HEK293 (cell line): ENCODE data around the gene C1QL1.

Source experiments
- CTCF ChIA-PET: fragments of 350-600 bp; formaldehyde crosslinking; extraction: SDS; loops from one replicate; lab custom pipeline; 2021; ENCODE audit warnings: antibody characterized with exemption; lab: Yijun Ruan, JAX
- POLR2A ChIA-PET: fragments of 300-600 bp; formaldehyde crosslinking; extraction: SDS; loops from one replicate; lab custom pipeline; 2020; ENCODE audit warnings: antibody characterized with exemption, inconsistent platforms; lab: Yijun Ruan, JAX
- H3K27ac ChIP-seq: fragments of 200-500 bp; sonication (Bioruptor generic); 2 replicates; pipeline ENCODE4 v1.5.1; 2014; ENCODE audit warnings: low read depth, low read length, control low read depth, inconsistent platforms; ENCODE audit errors: extremely low read depth
- H3K36me3 ChIP-seq, 2 experiments: fragments of 200-500 bp in 1 of 2; sonication (Bioruptor generic) in 1 of 2; 1 replicate in 1 of 2; 2 replicates in 1 of 2; pipeline ENCODE4 v1.5.1; 2014 to 2017; ENCODE audit warnings: inconsistent platforms in 2 of 2, low read length in 2 of 2; ENCODE audit not compliant: control insufficient read depth in 2 of 2, insufficient read depth in 1 of 2
- H3K4me1 ChIP-seq: fragments of 200-500 bp; sonication (Bioruptor generic); 2 replicates; pipeline ENCODE4 v1.5.1; 2014; ENCODE audit warnings: mild to moderate bottlenecking, low read length, inconsistent platforms; ENCODE audit not compliant: control insufficient read depth, insufficient read depth
- H3K4me3 ChIP-seq: 2 replicates; pipeline ENCODE4 v1.5.1; 2011; ENCODE audit warnings: low read depth, mild to moderate bottlenecking, control low read depth, low read length, moderate library complexity
- H3K9me3 ChIP-seq: fragments of 200-500 bp; sonication (Bioruptor generic); 2 replicates; pipeline ENCODE4 v1.5.1; 2014; ENCODE audit warnings: low read depth, low read length, inconsistent platforms; ENCODE audit not compliant: control insufficient read depth, insufficient read depth
- GLIS1 ChIP-seq: fragments of 450-650 bp; formaldehyde crosslinking; IDR thresholded peaks from 2 replicates; pipeline ENCODE4 v1.5.1; 2016; ENCODE audit warnings: missing biosample characterization, missing genetic modification characterization
- GLIS2 ChIP-seq: fragments of 450-650 bp; formaldehyde crosslinking; IDR thresholded peaks from 2 replicates; pipeline ENCODE4 v1.5.1; 2016; ENCODE audit warnings: missing biosample characterization, missing genetic modification characterization
- OVOL3 ChIP-seq: fragments of 450-650 bp; formaldehyde crosslinking; IDR thresholded peaks from 2 replicates; pipeline ENCODE4 v1.5.1; 2016; ENCODE audit warnings: missing biosample characterization, missing genetic modification characterization
- PRDM1 ChIP-seq: fragments of 450-650 bp; formaldehyde crosslinking; IDR thresholded peaks from 2 replicates; pipeline ENCODE4; 2016; ENCODE audit warnings: missing biosample characterization, missing genetic modification characterization
- ZBTB17 ChIP-seq: fragments of 450-650 bp; formaldehyde crosslinking; IDR thresholded peaks from 2 replicates; pipeline ENCODE4 v1.5.1; 2016; ENCODE audit warnings: missing biosample characterization, missing genetic modification characterization
- ZBTB7A ChIP-seq: fragments of 450-650 bp; formaldehyde crosslinking; IDR thresholded peaks from 2 replicates; pipeline ENCODE4 v1.5.1; 2016; ENCODE audit warnings: low read depth, missing biosample characterization, missing genetic modification characterization
- ZNF121 ChIP-seq: fragments of 450-650 bp; formaldehyde crosslinking; IDR thresholded peaks from 2 replicates; pipeline ENCODE4 v1.5.1; 2016; ENCODE audit warnings: missing biosample characterization, missing genetic modification characterization
- ZNF248 ChIP-seq: fragments of 450-650 bp; formaldehyde crosslinking; IDR thresholded peaks from 2 replicates; pipeline ENCODE4 v1.5.1; 2017; ENCODE audit warnings: missing biosample characterization, missing genetic modification characterization
- ZNF366 ChIP-seq: fragments of 450-650 bp; formaldehyde crosslinking; conservative IDR thresholded peaks from 2 replicates; pipeline ENCODE4 v1.5.1; 2016; ENCODE audit warnings: missing biosample characterization, missing genetic modification characterization
- ZNF394 ChIP-seq: fragments of 450-650 bp; formaldehyde crosslinking; IDR thresholded peaks from 2 replicates; pipeline ENCODE4 v1.5.1; 2016; ENCODE audit warnings: missing biosample characterization, missing genetic modification characterization, mild to moderate bottlenecking, moderate library complexity, borderline replicate concordance
- ZNF398 ChIP-seq: fragments of 450-650 bp; formaldehyde crosslinking; IDR thresholded peaks from 2 replicates; pipeline ENCODE4 v1.5.1; 2017; ENCODE audit warnings: missing biosample characterization, missing genetic modification characterization
- ZNF449 ChIP-seq: fragments of 450-650 bp; formaldehyde crosslinking; IDR thresholded peaks from 2 replicates; pipeline ENCODE4 v1.5.1; 2017; ENCODE audit warnings: missing biosample characterization, mild to moderate bottlenecking, missing genetic modification characterization, moderate library complexity
- ZNF48 ChIP-seq: fragments of 450-650 bp; formaldehyde crosslinking; IDR thresholded peaks from 2 replicates; pipeline ENCODE4 v1.5.1; 2016; ENCODE audit warnings: missing biosample characterization, missing genetic modification characterization
- ZNF596 ChIP-seq: fragments of 450-650 bp; IDR thresholded peaks from 2 replicates; pipeline ENCODE4 v1.5.0; 2018; ENCODE audit warnings: missing biosample characterization, mild to moderate bottlenecking, missing genetic modification characterization, moderate library complexity
- ZNF623 ChIP-seq: fragments of 450-650 bp; formaldehyde crosslinking; IDR thresholded peaks from 2 replicates; pipeline ENCODE4 v1.5.1; 2016; ENCODE audit warnings: missing biosample characterization, missing genetic modification characterization

C1QL1 gene

GRCh38 chr17:44918006-44918405 lies 50.1 kb downstream of the C1QL1 start:
- Histone ChIP-seq H3K4me3 (no peak overlapping the region), H3K4me1 (no peaks in the 10 kb centered on the region; the same call in 1 of the 2 replicates), H3K9me3 (no peaks in the 10 kb centered on the region), H3K36me3 (no peaks in the 10 kb centered on the region), H3K27ac (no peak overlapping the region)
- TF ChIP-seq ZNF398 (tag by site-specific recombination) = no peak
- no peak for TF ChIP-seq ZNF48 (tag by site-specific recombination)
- TF ChIP-seq ZNF248 (tag by site-specific recombination) = no peak
- no peak for TF ChIP-seq ZNF394 (tag by site-specific recombination)
- no peak for TF ChIP-seq OVOL3 (tag by site-specific recombination)
- no peak for TF ChIP-seq ZNF596
- no peak for TF ChIP-seq ZNF623 (tag by site-specific recombination)
- no peak for TF ChIP-seq ZNF366
- no peak for TF ChIP-seq PRDM1 (tag by site-specific recombination)
- no peak for TF ChIP-seq ZNF449 (tag by site-specific recombination)
- TF ChIP-seq ZBTB17 (tag by site-specific recombination) = no peak
- ChIA-PET CTCF (interaction anchor here (0.9 to 7.9 kb wide), 13 partner anchors 9 to 329 kb away, joined by 3 to 296 read pairs (median 7); partner anchors contain the start of genes ACBD4 and EFTUD2), POLR2A (interaction anchor here (0.5 to 1.4 kb wide), 3 partner anchors 8 to 231 kb away, joined by 3 to 4 read pairs (median 3); partner anchors contain the start of gene ADAM11)

GRCh38 chr17:44917456-44917855 lies 50.6 kb downstream of the C1QL1 start:
- Histone ChIP-seq H3K27ac (no peak overlapping the region), H3K36me3 (no peaks in the 10 kb centered on the region), H3K4me3 (no peak overlapping the region), H3K4me1 (no peaks in the 10 kb centered on the region; the same call in 1 of the 2 replicates), H3K9me3 (no peaks in the 10 kb centered on the region)
- TF ChIP-seq ZNF121 = 0 out of 2 replicates have a peak, but pooled peaks have one; percentile 30
- TF ChIP-seq ZBTB7A (tag by site-specific recombination) = no peak
- CTCF ChIA-PET = interaction anchor here (0.9 to 7.9 kb wide), 8 partner anchors 9 to 329 kb away, joined by 3 to 296 read pairs (median 16); partner anchors contain the start of genes ACBD4 and EFTUD2
- POLR2A ChIA-PET = no interaction called here

GRCh38 chr17:44916781-44917241 lies 51.3 kb downstream of the C1QL1 start:
- peak; percentile 48; the same call in 1 of the 2 replicates for TF ChIP-seq GLIS2 (tag by site-specific recombination)
- no peak for TF ChIP-seq GLIS1
- no peaks in the 10 kb centered on the region for H3K36me3 ChIP-seq
- H3K27ac ChIP-seq = no peak overlapping the region
- no peaks in the 10 kb centered on the region for H3K9me3 ChIP-seq
- CTCF ChIA-PET = interaction anchor here (0.8 to 7.9 kb wide), 3 partner anchors 9 to 104 kb away, joined by 5 to 296 read pairs (median 74); partner anchors contain the start of gene EFTUD2
- POLR2A ChIA-PET = no interaction called here
- no peaks in the 10 kb centered on the region; the same call in 1 of the 2 replicates for H3K4me1 ChIP-seq
- H3K4me3 ChIP-seq = no peak overlapping the region
